ENCODE results near the gene PTCD2.

The PTCD2 gene

GRCh38 chr5:72319976-72320752, at the start of gene PTCD2, which contains the start of gene MRPS27:
Gene PTCD2, plus strand, starts transcription at chr5:72320373. Its CDS starts 10 bp downstream, at chr5:72320383.
Gene MRPS27, minus strand, starts transcription at chr5:72320240. Its CDS starts 19 bp downstream, at chr5:72320221.
- peak; percentile 87 to 93 (median 92) for DNase-seq (ENCODE audit: low read depth in 3 of 3)

- DNase-seq (ENCODE audit: low read depth in 3 of 3): no peak
Measured at GRCh38 chr5:72271702-72272101, 48.5 kb upstream of the PTCD2 start.

- DNase-seq (ENCODE audit: low read depth in 3 of 3): no peak
Measured at GRCh38 chr5:72272398-72272797, 47.8 kb upstream of the PTCD2 start.

- DNase-seq (ENCODE audit: low read depth in 3 of 3): no peak
Measured at GRCh38 chr5:72273547-72273946, 46.6 kb upstream of the PTCD2 start.

GRCh38 chr5:72276219-72276752, 43.9 kb upstream of the PTCD2 start:
- DNase-seq (ENCODE audit: low read depth in 3 of 3): no peak

GRCh38 chr5:72280581-72281069, 39.5 kb upstream of the PTCD2 start:
- DNase-seq (ENCODE audit: low read depth in 3 of 3): no peak

GRCh38 chr5:72281430-72281763, 38.8 kb upstream of the PTCD2 start:
- DNase-seq (ENCODE audit: low read depth in 3 of 3): no peak

GRCh38 chr5:72281764-72282499, 38.2 kb upstream of the PTCD2 start:
- DNase-seq (ENCODE audit: low read depth in 3 of 3): no peak

GRCh38 chr5:72282878-72283277, 37.3 kb upstream of the PTCD2 start:
- DNase-seq (ENCODE audit: low read depth in 3 of 3): no peak

GRCh38 chr5:72283358-72283757, 36.8 kb upstream of the PTCD2 start:
- no peak for DNase-seq (ENCODE audit: low read depth in 3 of 3)

GRCh38 chr5:72284559-72285423, 35.4 kb upstream of the PTCD2 start:
- DNase-seq (ENCODE audit: low read depth in 3 of 3): no peak

GRCh38 chr5:72285424-72285821, 34.8 kb upstream of the PTCD2 start:
- no peak for DNase-seq (ENCODE audit: low read depth in 3 of 3)

GRCh38 chr5:72286798-72287197, 33.4 kb upstream of the PTCD2 start:
- DNase-seq (ENCODE audit: low read depth in 3 of 3): no peak

- no peak for DNase-seq (ENCODE audit: low read depth in 3 of 3)
Measured at GRCh38 chr5:72288924-72289323, 31.2 kb upstream of the PTCD2 start.

GRCh38 chr5:72290356-72291133, 29.6 kb upstream of the PTCD2 start:
- DNase-seq (ENCODE audit: low read depth in 3 of 3): no peak

GRCh38 chr5:72291601-72292000, 28.6 kb upstream of the PTCD2 start:
- DNase-seq (ENCODE audit: low read depth in 3 of 3): no peak

- DNase-seq (ENCODE audit: low read depth in 3 of 3): no peak
Measured at GRCh38 chr5:72292411-72292810, 27.8 kb upstream of the PTCD2 start.

GRCh38 chr5:72293495-72294055, 26.6 kb upstream of the PTCD2 start:
- DNase-seq (ENCODE audit: low read depth in 3 of 3): no peak

GRCh38 chr5:72294473-72294872, 25.7 kb upstream of the PTCD2 start:
- no peak for DNase-seq (ENCODE audit: low read depth in 3 of 3)

- no peak for DNase-seq (ENCODE audit: low read depth in 3 of 3)
Measured at GRCh38 chr5:72295539-72295938, 24.6 kb upstream of the PTCD2 start.

GRCh38 chr5:72296256-72296655, 23.9 kb upstream of the PTCD2 start:
- DNase-seq (ENCODE audit: low read depth in 3 of 3): no peak
